ENCODE measurements around the gene IL2RG. TPM values are rescaled to one million over a fixed set of nuclear protein-coding genes. Genes with fewer than 3 reads are reported as not detected.
A peak's percentile ranks its signal among the peaks of the same experiment; 100 is the strongest.

The IL2RG gene
- total RNA-seq, 1 experiment from 2014 or later, result not detected

DNA sequence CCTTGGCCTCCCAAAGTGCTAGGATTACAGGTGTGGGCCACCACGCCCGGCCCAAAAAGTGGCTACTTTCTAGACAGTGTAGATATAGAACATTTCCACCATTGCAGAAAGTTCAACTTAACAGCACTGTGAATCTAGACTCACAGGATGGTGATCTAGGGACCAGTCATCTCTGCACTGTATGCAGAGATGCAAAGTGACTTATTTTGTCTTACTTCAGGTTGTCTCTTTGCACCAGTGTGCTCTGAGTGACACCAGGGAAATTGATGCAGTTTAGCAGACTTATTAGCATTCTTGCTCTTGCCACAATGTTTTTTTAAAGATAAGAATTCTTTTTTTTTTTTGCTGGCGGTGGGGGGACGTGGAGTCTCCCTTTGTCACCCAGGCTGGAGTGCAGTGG is 28.6 kb downstream of the IL2RG start:
- in situ Hi-C loops (cut with HindIII; ENCODE audit: low sequenced_read_pairs), result no loop called here
- no peak for DNase-seq (ENCODE audit: low spot score)

DNA sequence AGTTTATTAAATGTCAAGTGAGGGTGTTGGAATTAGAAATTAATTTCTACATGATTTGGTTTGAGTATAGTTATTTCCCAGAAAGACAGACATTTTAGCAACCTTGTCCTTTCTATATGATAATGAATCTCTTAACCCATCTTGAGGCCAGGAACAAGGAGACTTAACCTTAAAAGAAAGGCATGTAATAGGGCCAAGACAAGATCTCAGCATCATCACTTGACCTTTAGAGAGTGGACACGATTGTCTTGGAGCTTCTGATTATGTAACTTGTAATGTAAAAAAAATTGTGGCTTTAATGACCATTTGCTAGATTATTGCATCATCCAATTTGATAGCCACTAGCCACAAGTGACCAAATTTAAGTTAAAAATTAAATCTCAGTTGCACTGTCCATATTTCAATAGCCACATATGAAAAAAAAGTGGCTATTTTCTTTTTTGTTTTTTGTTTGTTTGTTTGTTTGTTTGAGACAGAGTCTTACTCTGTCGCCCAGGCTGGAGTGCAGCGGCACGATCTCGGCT is 29.2 kb downstream of the IL2RG start:
- no peak for DNase-seq (ENCODE audit: low spot score)

DNA sequence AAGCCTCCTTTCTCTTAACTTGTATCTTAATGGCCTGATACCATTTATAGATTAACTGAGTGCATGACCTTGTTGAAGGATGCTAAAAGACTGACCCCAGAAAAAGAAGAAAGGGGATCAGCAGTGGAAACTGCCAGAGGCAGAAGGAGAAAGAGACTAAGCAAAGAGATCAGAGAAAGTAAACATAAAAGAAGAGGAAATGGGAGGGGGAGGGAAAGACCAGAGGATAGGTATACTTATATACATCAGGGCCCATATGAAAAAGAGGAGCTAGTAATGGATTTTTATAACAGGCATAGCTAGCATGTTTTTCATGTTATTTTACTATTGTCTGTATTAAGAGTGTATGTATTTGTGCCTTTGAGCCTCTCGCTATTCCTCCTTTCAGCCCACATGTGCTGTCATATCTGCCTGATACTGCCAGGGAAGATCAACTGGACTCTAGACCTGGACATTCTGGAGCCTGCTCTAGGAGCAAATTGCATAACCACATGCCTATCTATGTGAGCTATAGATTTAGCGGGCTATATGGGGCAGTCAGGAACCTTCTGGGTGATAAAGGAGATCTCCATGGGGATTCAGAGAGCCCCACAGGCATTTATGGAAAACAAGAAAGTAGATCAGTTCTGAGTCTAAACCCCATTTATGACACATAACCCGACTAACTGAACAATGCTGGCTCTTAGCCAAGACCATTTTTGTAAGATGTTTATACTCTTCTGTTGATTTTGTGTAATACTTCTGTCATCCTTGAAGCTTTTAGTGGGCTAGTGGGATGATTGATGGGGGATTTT is 29.9 kb downstream of the IL2RG start:
- in situ Hi-C loops (cut with HindIII; ENCODE audit: low sequenced_read_pairs), result no loop called here
- DNase-seq (ENCODE audit: low spot score), result no peak

More for the DNA sequence above, 29.2 kb downstream of the IL2RG start:
- in situ Hi-C loops (cut with HindIII; ENCODE audit: low sequenced_read_pairs), result no loop called here

DNA sequence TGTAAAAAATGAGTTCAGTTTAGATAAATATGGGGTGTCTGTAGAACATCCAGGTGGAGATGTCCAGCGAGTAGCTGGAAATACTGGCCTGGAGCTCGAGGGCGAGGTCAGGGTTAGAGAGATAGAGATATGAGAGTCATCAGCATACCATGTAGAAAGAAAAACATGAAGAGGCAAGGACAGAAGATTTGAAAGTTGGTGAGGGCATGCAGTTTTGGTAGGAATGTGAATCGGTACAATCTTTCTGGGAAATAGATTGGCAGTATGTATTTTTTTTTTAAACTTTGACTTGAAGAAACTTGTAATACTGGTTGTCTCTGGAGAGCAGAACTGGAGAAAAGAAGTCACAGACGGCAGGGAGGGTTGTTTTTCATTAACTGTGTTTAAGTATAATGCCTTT is 40.8 kb downstream of the IL2RG start:
- no peak for DNase-seq (ENCODE audit: low spot score)
- in situ Hi-C loops (cut with HindIII; ENCODE audit: low sequenced_read_pairs), result no loop called here

DNA sequence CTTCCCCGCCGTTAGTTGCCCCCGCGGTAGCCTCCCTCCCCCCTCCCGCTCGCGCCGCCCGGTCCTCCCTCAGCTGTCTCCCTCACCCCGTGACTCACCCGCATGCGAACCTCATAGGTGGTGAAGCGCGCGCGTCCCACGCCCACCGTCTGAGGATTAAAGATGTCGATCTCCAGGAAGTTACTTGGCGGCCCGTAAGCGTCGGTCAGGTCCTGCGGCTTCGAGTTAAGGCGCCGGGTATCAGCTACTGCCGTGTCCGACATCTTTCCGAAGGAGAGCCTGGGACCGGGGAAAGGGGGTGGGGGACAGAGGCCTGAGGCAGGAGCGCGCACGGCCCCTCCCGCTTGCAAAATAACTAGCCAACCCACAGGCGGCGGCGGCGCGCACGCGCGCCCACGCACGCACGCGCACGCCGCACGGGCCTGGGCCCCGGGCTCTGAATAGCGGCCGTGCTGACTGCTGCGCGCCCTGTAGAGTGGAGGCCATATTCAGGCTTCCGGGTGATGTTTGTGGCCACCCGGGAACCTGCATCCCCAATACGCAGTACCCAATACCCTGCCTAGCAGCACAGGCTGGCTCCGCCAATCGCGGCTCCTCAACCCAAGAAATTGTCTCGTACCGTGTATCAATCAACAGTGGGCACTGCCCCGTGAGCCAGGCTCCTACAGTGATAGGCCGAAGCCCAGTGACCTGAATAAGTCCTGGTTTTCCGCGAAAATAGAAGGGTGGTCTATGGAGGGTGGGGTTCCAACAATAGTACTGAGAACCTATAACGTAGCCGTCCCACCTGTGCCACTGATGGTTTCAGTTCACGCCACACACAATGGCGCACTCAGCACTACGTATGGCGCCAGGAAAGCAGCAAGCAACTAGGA is 43.1 kb downstream of the IL2RG start, which contains the start of gene SNX12:
SNX12 (minus strand) TSS at position 291 of the 875 bp plus-strand sequence; CDS start at position 263, 28 bp downstream.
- in situ Hi-C loops (cut with HindIII; ENCODE audit: low sequenced_read_pairs), result no loop called here
- peak; percentile 96 for DNase-seq (ENCODE audit: low spot score)

DNA sequence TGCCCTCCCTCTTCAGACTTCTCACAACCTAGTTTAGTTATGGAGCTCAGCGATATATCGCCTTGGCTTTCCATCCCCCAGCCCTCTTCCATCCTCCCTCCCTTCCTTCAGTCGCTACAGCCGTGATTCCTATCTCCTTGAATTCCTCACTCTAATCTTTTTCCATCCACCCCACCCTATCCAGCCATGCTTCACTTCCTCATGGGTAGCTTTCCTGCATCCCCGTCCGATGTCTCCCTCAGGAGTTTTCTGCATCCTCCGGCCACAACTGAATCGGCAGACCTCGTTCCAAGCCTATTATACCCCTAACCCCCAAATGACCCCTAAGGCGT is 43.7 kb downstream of the IL2RG start:
- DNase-seq (ENCODE audit: low spot score), result no peak
- in situ Hi-C loops (cut with HindIII; ENCODE audit: low sequenced_read_pairs), result no loop called here

DNA sequence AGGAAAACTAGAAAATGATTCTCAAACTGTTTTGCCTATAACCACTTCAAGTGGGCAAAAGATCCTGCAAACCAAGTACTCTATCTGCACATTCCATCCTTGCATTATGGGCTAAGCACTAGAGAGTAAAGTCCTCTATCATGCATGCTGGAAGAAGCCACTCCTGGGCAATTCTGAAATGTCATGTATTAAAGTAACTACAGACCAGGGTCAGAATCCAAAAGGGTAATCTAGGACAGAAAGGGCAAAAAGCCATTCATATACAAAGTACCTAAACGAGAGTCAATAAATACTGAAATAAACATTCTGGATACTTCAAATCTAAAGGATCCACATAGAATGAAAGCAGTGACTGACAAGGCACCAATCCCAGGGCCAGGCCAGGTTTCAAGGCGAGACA is 44.3 kb downstream of the IL2RG start:
- no peak for DNase-seq (ENCODE audit: low spot score)
- in situ Hi-C loops (cut with HindIII; ENCODE audit: low sequenced_read_pairs), result no loop called here

DNA sequence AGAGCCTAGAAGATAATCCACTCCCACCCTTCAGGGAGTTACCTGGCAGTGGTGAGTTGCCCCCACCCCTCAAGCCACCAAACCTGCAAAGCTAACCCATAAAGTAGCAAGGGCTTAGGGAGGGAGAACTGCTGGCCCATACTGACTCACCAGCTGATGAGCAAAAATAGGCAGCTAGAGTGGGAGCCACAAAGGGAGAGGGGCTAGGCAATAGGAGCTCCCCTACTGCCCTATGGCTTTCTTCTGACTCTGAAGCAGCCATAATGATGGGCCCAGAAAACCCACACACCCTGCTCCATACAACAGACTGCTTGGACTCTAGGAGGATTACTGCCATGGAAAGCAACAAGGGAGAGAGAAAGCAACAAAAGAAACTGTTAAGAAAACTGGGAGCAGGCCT is 51.2 kb downstream of the IL2RG start:
- no peak for DNase-seq (ENCODE audit: low spot score)
- in situ Hi-C loops (cut with HindIII; ENCODE audit: low sequenced_read_pairs), result no loop called here

DNA sequence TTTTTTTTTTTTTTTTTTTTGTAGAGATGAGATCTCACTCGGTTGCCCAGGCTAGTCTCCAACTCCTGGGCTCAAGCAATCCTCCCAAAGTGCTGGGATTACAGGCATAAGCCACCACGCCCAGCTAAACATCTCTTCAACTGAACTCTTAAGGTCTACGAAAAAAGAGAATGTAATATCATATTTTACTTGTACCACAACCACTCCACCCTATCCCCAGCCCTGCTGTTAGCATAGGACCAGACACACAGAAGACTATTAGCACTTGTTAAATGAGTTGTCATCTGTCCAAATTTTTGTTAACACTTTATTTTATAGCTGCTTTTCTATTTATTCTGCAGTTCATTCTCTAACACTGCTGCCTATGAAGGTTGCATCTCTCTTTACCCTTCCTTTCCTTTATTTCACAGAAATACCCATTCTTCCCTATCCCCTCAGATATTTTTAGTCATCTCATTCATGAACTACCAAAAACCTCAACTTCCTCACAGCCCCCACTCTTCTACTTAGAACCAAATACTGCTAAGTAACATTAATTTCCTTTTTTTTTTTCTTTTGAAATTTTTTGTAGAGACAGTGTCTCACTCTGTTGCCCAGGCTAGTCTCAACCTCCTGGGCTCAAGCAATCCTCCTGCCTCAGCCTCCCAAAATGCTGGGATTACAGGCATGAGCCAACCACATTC is 53.4 kb downstream of the IL2RG start:
- no peak for DNase-seq (ENCODE audit: low spot score)
- in situ Hi-C loops (cut with HindIII; ENCODE audit: low sequenced_read_pairs), result no loop called here

Other genes starting within 250 kb of the IL2RG start
- not detected in 2 replicates for gene TEX11, start 202.9 kb downstream of the IL2RG start, total RNA-seq (2014; rRNA removed; shearing (Covaris generic))
- gene SLC7A3, start 180.5 kb downstream of the IL2RG start, total RNA-seq (2014; rRNA removed; shearing (Covaris generic)), result not detected in 2 replicates
- gene SNX12, start 43.2 kb downstream of the IL2RG start, total RNA-seq (2014; rRNA removed; shearing (Covaris generic)), result 86.3 and 127 TPM in 2 replicates
- gene FOXO4, start 15.7 kb downstream of the IL2RG start, total RNA-seq (2014; rRNA removed; shearing (Covaris generic)), result 3.4 and 3.7 TPM in 2 replicates
- not detected in 2 replicates for gene CXorf65, start 4.8 kb downstream of the IL2RG start, total RNA-seq (2014; rRNA removed; shearing (Covaris generic))
- gene MED12, start 7.0 kb upstream of the IL2RG start, total RNA-seq (2014; rRNA removed; shearing (Covaris generic)), result 10.8 and 17.7 TPM in 2 replicates
- gene NLGN3, start 33.3 kb upstream of the IL2RG start, total RNA-seq (2014; rRNA removed; shearing (Covaris generic)), result 0.31 TPM in 1 of 2 replicates, not detected in the other
- gene GJB1, start 111.6 kb upstream of the IL2RG start, total RNA-seq (2014; rRNA removed; shearing (Covaris generic)), result 0.37 TPM in 1 of 2 replicates, not detected in the other
- 20.9 and 30.0 TPM in 2 replicates for gene ZMYM3, start 142.6 kb upstream of the IL2RG start, total RNA-seq (2014; rRNA removed; shearing (Covaris generic))
- gene NONO, start 172.1 kb upstream of the IL2RG start, total RNA-seq (2014; rRNA removed; shearing (Covaris generic)), result 542 and 667 TPM in 2 replicates
- gene ITGB1BP2, start 190.2 kb upstream of the IL2RG start, total RNA-seq (2014; rRNA removed; shearing (Covaris generic)), result 0.31 and 1.8 TPM in 2 replicates

Measured in G401 (cell line).